NCI-H1930 (cell line): Measurements from ENCODE around the gene LILRA1.
"Not testable (repeated sequence)": the region's sequence is repeated elsewhere in the genome, so short reads cannot be mapped to it uniquely, and the experiment has no call there.

Experiments used
- DNase-seq, 2 experiments: peaks; one replicate each; lab custom pipeline; 2025; lab: John Stamatoyannopoulos, UW

LILRA1 gene

DNA sequence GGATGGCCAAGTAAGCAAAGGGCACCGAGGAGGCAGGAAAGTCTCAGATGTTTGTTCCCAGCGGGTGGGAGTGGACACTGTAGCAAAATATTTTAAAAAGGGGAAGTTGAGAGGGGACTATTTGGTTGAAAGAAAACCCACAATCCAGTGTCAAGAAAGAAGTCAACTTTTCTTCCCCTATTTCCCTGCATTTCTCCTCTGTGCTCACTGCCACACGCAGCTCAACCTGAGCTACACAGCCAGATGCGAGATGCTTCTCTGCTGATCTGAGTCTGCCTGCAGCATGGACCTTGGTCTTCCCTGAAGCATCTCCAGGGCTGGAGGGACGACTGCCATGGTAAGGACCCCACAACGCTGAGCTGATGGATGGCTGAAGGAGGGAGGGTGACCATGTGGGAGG, at the start of gene LILRA1:
LILRA1 (plus strand) TSS at position 188 of the 400 bp plus-strand sequence. CDS start 613 bp downstream, outside the sequence.
- DNase-seq, result not testable (repeated sequence)

DNA sequence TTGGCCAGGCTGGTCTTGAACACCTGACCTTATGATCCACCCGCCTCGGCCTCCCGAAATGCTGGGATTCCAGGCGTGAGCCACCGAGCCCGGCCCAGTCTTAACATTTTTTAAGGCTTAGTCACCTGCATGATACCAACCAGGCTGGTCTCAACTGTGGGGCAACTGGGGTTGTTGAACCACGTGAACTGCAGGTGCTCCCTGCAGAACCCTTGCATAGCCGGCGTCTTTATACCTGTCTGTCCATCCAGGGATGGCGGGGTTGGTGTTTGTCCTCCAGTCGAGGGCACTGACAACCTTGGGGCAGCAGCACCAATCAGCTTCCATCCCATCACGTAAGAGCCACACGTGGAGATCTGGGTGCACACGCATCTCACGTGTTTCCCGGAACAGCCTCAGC, 44.6 kb upstream of the LILRA1 start:
- DNase-seq, result no peak

DNA sequence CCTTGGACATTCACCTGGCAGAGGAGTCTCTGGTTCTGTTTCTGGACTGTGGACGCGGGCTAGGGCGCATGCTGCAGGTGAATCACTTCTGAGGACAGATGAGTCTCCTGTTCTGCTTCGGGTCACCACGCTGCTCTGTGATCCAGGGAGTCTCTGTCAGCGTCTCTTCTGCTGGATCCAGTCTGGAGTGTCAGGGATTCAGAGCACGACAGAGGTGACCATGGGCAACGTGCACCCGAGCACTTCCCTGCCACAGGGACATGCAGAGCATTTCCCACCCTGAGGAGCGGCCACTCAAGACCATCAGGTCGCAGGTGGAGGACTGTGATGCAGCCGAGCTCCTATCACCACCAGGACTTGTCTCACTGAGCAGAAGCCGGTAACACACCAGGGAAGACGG, 44.2 kb upstream of the LILRA1 start:
- no peak for DNase-seq

DNA sequence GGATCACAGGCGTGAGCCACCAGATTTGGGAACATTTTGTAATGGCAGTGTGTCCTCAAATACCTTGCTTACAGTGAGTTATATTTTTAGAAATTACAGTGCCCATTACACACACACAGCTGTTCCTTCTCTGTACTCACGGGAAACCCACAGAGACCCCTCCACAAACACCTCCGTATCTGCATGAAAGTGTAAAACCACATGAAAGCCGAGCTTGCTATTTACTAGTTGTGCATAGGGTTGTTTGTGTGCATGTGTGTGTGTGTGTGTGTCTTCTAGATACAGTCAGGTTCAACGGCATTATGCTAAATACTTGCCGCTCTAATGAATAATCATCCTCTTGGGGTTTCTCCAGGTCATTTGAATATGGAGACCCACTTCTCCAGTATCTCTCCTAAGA, 42.1 kb upstream of the LILRA1 start:
- no peak for DNase-seq

DNA sequence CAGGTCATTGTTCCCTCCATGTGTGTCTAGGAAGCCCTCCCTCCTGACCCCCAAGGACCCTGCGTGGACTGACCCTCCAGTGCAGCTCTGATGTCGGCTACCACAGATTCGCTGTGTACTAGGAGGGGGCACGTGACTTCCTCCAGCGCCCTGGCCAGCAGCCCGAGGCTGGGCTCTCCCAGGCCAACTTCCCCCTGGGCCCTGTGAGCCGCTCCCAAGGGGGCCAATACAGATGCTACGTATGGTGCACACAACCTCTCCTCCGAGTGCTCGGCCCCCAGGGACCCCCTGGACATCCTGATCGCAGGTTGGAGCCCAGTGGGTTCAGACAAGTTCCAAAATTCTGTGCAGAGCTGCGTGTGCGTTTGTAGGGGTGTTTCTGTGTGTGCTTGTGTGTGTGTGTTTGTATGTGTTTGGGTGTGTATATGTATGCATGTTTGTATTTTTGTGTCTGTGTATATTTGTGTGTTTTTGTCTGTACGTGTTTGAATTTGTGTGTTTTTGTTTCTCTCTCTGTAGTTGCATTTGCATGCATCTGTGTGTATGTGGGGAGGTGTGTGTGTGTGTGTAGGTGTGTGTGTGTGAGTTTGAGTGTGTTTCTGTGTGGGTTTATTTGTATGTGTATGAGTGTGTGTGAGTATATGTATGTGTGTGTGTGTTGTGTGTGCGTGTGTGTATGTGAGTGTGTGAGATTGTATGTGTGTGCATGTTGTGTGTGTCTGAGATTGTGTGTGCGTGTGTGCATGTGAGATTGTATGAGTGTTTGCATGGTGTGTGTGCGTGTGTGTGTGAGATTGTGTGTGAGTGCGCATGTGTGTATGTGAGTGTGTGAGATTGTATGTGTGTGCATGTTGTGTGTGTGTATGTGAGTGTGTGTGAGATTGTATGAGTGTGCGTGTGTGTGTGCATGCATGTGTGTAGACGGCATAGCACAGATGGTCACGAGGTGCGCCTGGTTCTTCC, 41.2 kb upstream of the LILRA1 start:
- DNase-seq, result no peak

DNA sequence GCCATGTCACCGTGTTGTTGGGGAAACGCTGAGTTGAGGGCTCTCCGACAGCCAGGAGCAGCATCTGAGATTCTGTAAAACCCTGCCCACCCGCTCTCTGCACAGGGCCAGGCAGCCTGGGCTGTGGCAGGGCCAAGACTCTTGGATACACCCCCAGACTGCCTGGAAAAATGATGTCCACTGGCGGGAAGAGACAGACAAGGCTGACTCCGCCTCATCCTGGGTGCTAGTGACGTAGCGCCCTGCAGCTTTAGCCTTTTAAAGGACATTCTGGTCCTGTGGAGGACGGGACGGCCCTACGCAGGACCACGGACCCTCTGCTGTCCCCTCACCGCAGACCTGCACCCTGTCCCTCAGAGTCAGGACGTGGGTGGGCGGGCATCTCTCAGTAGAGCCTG, 40.5 kb upstream of the LILRA1 start:
- DNase-seq, result no peak

DNA sequence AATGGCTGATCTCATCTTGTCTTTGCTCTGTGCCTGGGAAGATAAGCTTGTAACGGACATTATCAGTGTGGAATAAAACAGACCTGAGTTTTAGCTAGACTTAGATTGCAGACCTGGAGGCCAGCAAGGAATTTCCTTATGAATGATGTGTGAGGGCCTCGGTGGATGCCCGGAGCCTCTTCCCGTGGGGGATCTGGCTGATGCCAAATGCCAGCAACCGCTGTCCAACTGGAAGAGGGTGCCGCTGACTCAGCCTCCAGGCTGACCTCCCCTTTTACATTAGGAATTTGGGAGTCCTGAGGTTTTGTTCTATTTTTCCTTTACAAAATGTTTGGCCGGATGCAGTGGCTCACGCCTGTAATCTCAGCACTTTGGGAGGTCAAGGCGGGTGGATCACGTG, 39.4 kb upstream of the LILRA1 start:
- DNase-seq, result no peak

DNA sequence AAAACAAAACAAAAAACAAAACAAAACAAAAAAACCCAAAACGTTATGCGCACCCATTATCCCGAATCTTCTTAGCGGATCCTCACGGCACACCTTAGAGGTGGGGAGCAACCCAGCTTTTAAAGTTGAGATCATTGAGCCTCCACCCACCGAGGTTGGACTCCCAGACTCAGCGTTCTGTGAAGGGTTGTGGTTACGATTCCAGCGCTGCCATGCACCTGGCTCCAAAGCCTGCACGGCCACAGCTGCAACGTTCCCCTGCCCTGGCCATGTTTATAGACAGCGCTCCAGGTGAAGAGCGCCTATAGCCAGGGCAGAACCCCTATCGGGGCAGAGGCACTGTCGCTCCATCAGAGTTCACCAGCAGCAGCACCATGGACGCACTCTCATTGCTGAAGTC, 38.5 kb upstream of the LILRA1 start:
- DNase-seq, result no peak

DNA sequence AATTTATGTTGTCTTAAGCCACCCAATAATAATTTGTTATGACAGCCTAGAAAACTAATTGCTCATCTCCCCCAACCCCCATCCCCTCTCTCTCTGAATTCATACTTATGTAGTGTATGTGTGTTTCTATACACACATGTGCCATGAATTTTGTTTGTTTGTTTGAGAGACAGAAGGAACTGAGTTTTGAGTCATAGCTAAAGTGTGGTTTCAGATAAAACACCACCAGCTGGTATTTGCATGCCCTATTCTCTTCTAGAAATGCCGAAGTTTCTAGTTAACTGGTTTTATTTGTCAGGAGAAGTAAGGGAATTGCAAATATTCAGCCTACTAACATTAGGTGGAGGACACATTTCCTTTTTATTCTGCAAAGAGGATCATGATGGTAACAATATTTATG, 37.2 kb upstream of the LILRA1 start:
- no peak for DNase-seq

DNA sequence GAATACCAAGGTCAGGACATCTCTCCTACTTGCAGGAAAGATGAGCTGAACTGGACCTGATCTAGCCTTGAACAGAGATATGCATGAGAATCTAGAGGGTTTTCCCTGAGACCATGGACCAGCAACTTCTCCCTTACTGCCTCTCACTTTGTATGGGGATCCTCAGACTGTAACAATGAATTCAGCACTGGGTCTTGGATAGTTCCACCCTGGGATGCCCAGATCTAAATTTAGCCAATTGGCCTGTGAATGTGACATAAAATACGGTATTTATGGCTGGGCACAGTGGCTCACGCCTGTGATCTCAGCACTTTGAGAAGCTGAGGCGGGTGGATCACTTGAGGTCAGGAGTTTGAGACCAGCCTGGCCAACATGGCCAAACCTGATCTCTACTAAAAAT, 35.1 kb upstream of the LILRA1 start:
- DNase-seq, result no peak

DNA sequence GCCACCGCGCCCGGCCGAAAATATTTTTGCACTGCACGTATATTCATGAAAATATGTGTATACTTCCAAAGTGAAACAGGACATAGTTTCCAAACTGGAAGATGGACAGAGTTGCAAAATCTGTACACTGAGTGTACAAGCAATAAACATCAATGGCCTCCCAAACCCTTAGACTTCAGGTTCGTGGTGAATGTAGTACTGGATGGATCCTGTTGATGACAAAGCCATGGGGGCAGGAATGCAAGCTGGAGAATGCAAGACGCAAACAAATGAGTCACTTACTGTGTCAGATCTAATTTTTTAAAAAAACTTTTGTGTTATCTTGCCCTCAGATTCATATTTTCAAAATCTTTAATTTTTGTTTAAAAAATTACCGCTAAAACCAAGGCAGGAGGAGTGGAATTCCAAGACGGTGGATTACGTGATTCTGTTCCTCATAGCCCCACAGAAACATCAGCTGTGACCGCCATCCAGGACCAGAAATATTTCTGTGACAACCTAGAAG, 32.5 kb upstream of the LILRA1 start:
- no peak for DNase-seq

DNA sequence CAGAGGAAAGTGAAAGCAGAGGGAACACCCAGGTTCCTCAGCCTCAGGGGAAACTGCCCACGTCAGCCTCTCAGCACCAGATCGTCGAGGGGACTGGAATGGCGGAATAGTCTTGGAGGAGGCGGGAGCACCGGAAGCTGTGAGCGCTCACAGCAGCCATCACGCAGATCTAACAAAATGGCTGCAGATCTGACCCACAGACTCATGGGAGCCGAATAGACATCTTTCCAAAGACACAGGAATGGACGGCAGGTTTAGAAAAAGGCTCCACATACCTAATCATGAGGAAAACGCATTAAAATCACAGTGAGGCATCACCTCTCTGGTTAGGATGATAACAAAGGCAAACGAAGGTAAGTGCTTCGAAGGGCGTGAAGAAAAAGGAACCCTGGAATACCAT, 31.6 kb upstream of the LILRA1 start:
- peak in 1 of 2 experiments; percentile 75 for DNase-seq

DNA sequence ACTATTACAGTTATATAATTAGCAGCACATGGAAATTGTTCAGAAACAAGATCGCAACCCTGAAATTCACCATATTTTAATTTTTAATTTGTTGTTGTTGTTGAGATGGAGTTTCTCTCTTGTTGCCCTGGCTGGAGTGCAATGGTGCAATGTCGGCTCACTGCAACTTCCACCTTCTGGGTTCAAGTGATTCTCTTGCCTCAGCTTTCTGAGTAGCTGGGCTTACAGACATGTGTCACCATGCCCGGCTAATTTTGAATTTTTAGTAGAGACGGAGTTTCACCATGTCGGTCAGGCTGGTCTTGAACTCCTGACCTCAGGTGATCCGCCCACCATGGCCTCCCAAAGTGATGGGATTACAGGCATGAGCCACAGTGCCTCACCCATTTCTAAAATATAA, 30.2 kb upstream of the LILRA1 start:
- DNase-seq, result not testable (repeated sequence)

DNA sequence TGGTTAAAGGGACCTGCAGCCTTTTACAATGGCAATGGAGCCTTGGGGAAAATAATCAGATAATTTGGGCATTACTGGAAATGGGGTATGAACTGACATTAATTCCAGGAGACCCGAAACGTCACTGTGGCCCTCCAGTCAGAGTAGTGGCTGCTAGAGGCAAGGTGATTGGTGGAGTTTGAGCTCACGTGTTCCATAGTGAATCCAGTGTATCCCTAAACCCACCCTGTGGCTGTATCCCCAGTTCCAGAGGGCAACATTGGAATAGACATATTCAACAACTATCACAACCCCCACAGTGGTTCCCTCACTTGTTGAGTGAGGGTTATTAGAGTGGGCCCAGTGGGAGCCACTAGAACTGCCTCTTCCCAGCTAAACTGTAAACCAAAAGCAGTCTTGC, 23.1 kb upstream of the LILRA1 start:
- no peak for DNase-seq

DNA sequence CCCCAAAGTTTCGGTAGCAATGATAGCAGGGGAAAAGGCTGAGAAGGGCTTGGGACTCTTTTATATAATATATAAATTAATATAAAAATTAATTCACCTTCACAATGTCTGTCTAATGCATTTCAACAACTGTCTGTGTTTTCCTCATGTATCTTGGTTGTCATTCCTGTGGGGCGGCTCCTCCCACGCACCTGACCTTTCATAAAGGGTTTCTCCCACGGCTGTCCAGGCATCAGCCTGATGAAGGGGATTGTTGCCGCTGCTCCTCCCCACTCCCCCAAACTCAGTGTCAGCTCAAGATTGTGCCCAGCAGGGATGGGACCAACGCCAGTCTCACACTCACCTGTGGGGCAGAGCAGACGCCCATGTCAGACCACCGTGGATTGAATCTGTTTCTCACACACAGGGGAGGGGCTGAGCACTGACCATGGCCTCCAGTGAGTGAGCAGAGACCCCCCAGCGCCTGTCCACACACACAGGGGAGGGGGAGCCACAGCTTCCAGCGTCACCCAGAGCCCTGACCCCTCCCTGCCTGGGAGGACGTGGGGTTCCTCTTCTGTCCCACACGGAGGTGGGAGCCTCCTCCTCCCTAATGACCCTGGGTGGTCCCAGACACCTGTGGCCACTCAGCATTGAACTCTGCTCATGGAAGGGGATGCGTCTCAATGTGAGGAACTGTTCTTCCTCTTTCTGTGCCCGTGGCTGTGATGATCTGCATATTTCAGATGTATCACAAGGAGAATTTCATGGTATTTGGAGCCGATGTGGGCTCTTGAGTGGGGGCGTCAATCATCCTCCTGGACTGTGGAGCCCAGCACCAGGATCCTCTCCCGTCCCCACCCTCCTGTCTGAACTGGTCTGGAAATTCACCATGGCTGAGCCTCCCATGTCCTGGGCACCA, 21.5 kb upstream of the LILRA1 start:
- DNase-seq, result not testable (repeated sequence)

DNA sequence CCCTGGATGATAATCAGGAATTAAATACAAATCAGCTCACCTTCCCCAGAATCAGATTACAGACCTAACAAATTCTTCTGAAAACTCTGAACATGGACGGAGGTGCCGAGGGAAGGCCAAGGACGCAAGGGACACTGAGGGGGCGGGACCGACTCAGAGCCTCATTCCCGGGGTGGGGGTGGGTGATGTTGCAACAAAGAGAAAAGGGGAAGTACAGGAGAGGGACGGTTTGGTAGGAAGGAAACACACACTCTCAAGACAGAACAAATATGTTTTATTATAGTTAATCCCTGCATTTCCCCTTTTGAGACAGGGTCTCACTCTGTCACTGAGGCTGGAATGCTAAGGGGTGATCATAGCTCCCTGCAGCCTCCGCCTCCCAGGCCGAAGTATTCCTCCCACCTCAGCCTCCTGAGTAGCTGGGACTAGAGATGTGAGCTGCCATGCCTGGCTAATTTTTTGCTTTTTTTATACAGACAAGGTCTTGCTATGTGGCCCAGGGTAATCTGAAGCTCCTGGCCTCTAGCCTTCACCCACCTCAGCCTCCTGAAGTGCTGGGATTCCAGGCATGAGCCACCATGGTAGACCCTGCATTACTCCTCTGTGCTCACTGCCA, 20.6 kb upstream of the LILRA1 start:
- no peak for DNase-seq

DNA sequence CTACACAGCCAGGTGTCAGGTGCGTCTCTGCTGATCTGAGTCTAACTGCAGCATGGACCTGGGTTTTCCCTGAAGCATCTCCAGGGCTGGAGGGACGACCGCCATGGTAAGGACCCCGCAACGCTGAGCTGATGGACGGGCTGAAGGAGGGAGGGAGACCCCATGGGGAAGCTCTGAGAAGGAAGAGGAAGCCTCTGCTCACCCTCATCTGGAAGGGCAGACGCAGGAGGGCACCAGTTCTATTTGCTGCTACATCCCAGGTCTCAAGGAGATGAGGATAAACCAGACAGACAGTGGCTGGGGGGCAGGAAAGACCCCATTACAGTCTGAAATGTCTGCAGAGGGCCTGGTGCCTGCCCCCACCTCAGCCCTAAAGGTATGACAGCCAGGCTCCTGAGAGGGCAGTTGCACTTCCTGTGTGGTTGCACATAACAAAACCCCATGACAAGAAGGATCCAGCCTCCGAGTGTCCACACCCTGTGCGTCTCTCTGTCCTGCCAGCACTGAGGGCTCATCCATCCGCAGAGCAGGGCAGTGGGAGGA, 20.0 kb upstream of the LILRA1 start, which contains the start of gene LILRA2:
LILRA2 (plus strand) TSS at position 461 of the 543 bp plus-strand sequence. CDS start 89 bp downstream, outside the sequence.
- no peak for DNase-seq

DNA sequence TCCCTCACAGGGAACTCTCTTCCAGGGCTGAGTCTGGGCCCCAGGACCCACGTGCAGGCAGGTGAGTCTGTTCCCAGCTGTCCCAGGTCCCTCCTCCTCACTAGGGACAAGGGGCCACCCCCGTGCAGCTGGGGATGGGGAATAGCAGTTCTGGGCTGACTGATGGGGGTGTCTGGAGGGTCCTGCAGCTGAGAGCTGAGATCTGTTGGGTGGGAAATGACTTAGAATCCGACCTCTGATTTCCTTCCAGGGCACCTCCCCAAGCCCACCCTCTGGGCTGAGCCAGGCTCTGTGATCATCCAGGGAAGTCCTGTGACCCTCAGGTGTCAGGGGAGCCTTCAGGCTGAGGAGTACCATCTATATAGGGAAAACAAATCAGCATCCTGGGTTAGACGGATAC, 19.4 kb upstream of the LILRA1 start:
- DNase-seq, result no peak

DNA sequence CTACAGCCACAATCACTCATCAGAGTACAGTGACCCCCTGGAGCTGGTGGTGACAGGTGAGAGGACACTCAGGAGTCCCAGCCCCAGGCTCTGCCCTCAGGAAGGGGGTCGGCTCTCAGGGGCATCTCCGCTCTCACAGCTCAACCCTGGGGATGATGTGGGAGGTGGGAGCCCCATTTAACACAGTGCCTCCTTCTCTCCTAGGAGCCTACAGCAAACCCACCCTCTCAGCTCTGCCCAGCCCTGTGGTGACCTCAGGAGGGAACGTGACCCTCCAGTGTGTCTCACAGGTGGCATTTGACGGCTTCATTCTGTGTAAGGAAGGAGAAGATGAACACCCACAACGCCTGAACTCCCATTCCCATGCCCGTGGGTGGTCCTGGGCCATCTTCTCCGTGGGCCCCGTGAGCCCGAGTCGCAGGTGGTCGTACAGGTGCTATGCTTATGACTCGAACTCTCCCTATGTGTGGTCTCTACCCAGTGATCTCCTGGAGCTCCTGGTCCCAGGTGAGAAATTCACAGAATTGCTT, 18.8 kb upstream of the LILRA1 start:
- DNase-seq, result no peak

DNA sequence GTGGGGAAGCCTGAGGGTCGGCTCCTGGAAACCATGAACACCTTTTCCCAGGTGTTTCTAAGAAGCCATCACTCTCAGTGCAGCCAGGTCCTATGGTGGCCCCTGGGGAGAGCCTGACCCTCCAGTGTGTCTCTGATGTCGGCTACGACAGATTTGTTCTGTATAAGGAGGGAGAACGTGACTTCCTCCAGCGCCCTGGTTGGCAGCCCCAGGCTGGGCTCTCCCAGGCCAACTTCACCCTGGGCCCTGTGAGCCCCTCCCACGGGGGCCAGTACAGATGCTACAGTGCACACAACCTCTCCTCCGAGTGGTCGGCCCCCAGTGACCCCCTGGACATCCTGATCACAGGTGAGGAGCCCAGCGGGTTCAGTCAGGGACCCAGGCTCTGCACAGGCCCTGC, 18.2 kb upstream of the LILRA1 start:
- not testable (repeated sequence) for DNase-seq

DNA sequence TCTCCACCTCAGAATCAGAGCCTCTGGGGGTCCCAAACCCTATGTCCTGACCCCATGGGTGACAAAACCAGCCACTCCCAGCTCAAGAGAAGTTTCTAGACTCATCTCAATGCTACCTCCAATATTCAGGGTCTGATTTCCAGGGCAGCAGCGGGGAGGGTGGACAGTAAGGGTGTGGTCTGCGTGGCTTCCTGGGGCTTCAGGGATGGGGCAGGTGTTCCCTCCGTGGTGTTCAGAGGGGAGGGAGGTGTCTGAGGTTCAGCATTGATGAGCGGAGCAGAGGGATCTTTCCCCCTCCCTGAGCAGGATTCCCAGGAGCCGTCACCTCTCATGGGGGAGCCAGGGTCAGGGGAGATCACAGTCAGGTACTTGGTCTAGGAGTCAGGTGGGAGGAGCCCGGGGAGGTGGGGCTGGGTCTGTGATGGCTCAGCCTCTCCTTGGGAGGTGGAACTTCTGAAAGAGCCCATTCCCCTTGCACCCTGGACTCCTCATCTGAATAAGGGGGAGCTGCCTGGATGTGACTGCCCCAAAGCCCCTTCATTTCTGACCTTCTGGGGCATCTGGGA, 16.9 kb upstream of the LILRA1 start:
- no peak for DNase-seq
